K562 (cell line): ENCODE results near the gene SMIM7. TPM values are rescaled to one million over a fixed set of nuclear protein-coding genes. Genes with fewer than 3 reads are reported as not detected.

Experiments used
- ATAC-seq: fragments of 200-7000 bp; cut with Tn5 transposase; 3 replicates; pipeline ENCODE4 v1.9.1; 2020; ENCODE audit warnings: moderate library complexity
- BruUV-seq: library from RNA; stranded (reverse); fragments of 400-500 nt; replicated peaks from 2 replicates; lab custom pipeline; 2021; lab: Mats Ljungman, UMichigan
- CTCF ChIA-PET: fragments of 300-600 bp; formaldehyde crosslinking; extraction: SDS; loops from one replicate; lab custom pipeline; 2021; ENCODE audit warnings: low intra/inter-chr PET ratio; lab: Yijun Ruan, JAX
- POLR2A ChIA-PET: fragments of 300-600, 350-650 bp; sonication (Branson Sonifier 250); formaldehyde crosslinking; extraction: SDS; loops from one replicate; lab custom pipeline; 2021; ENCODE audit warnings: antibody characterized with exemption, inconsistent platforms; lab: Yijun Ruan, JAX
- DNase-seq, 4 experiments: peaks; one replicate each; pipeline versions ENCODE4 v3.0.0 to v3.0.0-alpha.2; 2011 to 2018; ENCODE audit warnings: low spot score in 3 of 4, mixed read lengths in 3 of 4; ENCODE audit errors: extremely low read depth in 1 of 4
- FAIRE-seq: peaks from 2 replicates; lab custom pipeline; 2011; peaks lifted over from hg19 to GRCh38; lab: Jason Lieb, UNC
- H2AFZ ChIP-seq: 2 replicates; pipeline ENCODE4 v1.6.0; 2011; ENCODE audit warnings: low read depth, low read length, control low read depth, inconsistent platforms
- H3K27ac ChIP-seq: fragments of 200-600 bp; 3 replicates; pipeline ENCODE4 v1.8.0; 2011; ENCODE audit warnings: low read depth, mild to moderate bottlenecking, control low read depth, inconsistent platforms, low read length, moderate library complexity, mixed read lengths; ENCODE audit errors: extremely low read depth
- H3K27me3 ChIP-seq, 2 experiments: fragments of 300-600 bp in 1 of 2; 2 replicates in 1 of 2; 3 replicates in 1 of 2; pipeline versions ENCODE4 v1.6.0 to v1.8.0; 2011; ENCODE audit warnings: inconsistent platforms in 2 of 2, low read length in 2 of 2, mild to moderate bottlenecking in 1 of 2, mixed read lengths in 1 of 2, moderate library complexity in 1 of 2; ENCODE audit not compliant: control insufficient read depth in 2 of 2, insufficient read depth in 2 of 2
- H3K36me3 ChIP-seq: fragments of 300-600 bp; 3 replicates; pipeline ENCODE4 v1.8.0; 2011; ENCODE audit warnings: mild to moderate bottlenecking, low read length, inconsistent platforms; ENCODE audit not compliant: control insufficient read depth, insufficient read depth
- H3K4me1 ChIP-seq, 2 experiments: fragments of 200-600 bp in 1 of 2; replicated peaks in 1 of 2; 2 replicates in 1 of 2; 3 replicates in 1 of 2; pipeline versions ENCODE4 v1.5.1 to v1.8.0; 2011; ENCODE audit warnings: inconsistent platforms in 2 of 2, low read length in 2 of 2, mild to moderate bottlenecking in 1 of 2, mixed read lengths in 1 of 2, moderate library complexity in 1 of 2; ENCODE audit not compliant: control insufficient read depth in 2 of 2, insufficient read depth in 2 of 2
- H3K4me2 ChIP-seq: 2 replicates; pipeline ENCODE4 v1.6.1; 2011; ENCODE audit warnings: low read length, control low read depth, inconsistent platforms, mixed read lengths; ENCODE audit not compliant: insufficient read depth
- H3K4me3 ChIP-seq: fragments of 200-600 bp; sonication (generic), shearing (Covaris generic); 2 replicates; pipeline ENCODE4 v1.5.1; 2016; ENCODE audit warnings: control low read depth, inconsistent platforms
- H3K79me2 ChIP-seq: fragments of 200-600 bp; 3 replicates; pipeline ENCODE4 v1.8.0; 2011; ENCODE audit warnings: low read length, inconsistent platforms; ENCODE audit not compliant: control insufficient read depth, insufficient read depth
- H3K9ac ChIP-seq, 2 experiments: 2 replicates each; pipeline versions ENCODE4 v1.6.0 to v1.6.1; 2011; ENCODE audit warnings: low read depth in 2 of 2, low read length in 2 of 2, control low read depth in 1 of 2, inconsistent platforms in 1 of 2, mild to moderate bottlenecking in 1 of 2, mixed read lengths in 1 of 2; ENCODE audit not compliant: insufficient read depth in 1 of 2
- H3K9me1 ChIP-seq: one replicate; pipeline ENCODE4 v1.6.0; 2011; ENCODE audit warnings: inconsistent platforms, mild to moderate bottlenecking, low read length, moderate library complexity; ENCODE audit not compliant: control insufficient read depth, insufficient read depth
- H3K9me3 ChIP-seq: replicated peaks from 2 replicates; pipeline ENCODE4 v1.5.1; 2011; ENCODE audit warnings: low read depth, low read length, inconsistent platforms; ENCODE audit not compliant: control insufficient read depth, insufficient read depth
- H4K20me1 ChIP-seq: replicated peaks from 2 replicates; pipeline ENCODE4 v1.6.1; 2011; ENCODE audit warnings: low read length, inconsistent platforms, mixed read lengths; ENCODE audit not compliant: control insufficient read depth, insufficient read depth
- FOXA1 ChIP-seq: fragments of 450-650 bp; IDR thresholded peaks from 2 replicates; pipeline ENCODE4 v1.6.1; 2016; ENCODE audit warnings: mild to moderate bottlenecking, borderline replicate concordance
- PATZ1 ChIP-seq: fragments of 250-450 bp; sonication (Bioruptor Pico); IDR thresholded peaks from 2 replicates; pipeline ENCODE4 v1.5.0; 2020; ENCODE audit warnings: mild to moderate bottlenecking, borderline replicate concordance
- PBX2 ChIP-seq, 2 experiments: IDR thresholded peaks in 1 of 2; conservative IDR thresholded peaks in 1 of 2; 2 replicates each; pipeline ENCODE4 v1.6.1; 2016; ENCODE audit warnings: low read depth in 2 of 2, mild to moderate bottlenecking in 1 of 2, missing compliant biosample characterization in 1 of 2, missing genetic modification characterization in 1 of 2, moderate library complexity in 1 of 2
- PRMT5 ChIP-seq: sonication (generic); formaldehyde crosslinking; IDR thresholded peaks from 2 replicates; pipeline ENCODE4 v1.5.0; 2020; ENCODE audit warnings: missing genetic modification reagents
- ZBTB49 ChIP-seq: sonication (generic); formaldehyde crosslinking; IDR thresholded peaks from 2 replicates; pipeline ENCODE4 v1.8.0; 2022; ENCODE audit warnings: missing genetic modification reagents, mild to moderate bottlenecking, borderline replicate concordance
- WGBS: fragments of 100-300 bp; shearing (Covaris generic); methylation state at CpG from one replicate; pipeline ENCODE4 v1.1.6; 2016; ENCODE audit warnings: low coverage, mixed read lengths; ENCODE audit not compliant: insufficient coverage; ENCODE audit errors: missing lambda C conversion rate; 5-methylcytosine and 5-hydroxymethylcytosine counted together
- in situ Hi-C: fragments of 300-500 bp; cut with MboI; formaldehyde crosslinking; loops from 4 replicates; pipeline ENCODE4 v1.15.0; 2018; ENCODE audit warnings: inconsistent platforms, mixed read lengths
- intact Hi-C: fragments of 100-400 bp; cut with micrococcal nuclease; formaldehyde crosslinking; loops from 2 replicates; pipeline ENCODE4 v1.14.2; 2022
- polyA plus RNA-seq, 8 experiments: library from polyadenylated mRNA; depleted of rRNA in 4 of 8; stranded (reverse) in 5 of 8; unstranded in 3 of 8; fragments of >200 nt; fragmentation: Nextera tagmentation in 2 of 8; fragmentation: Illumina TruSeq in 1 of 8; extraction: Ambion mirVana in 2 of 8; extraction: Trizol in 1 of 8; gene quantifications; 2 replicates each; pipeline versions ENCODE4 v1.2.1 to v1.2.3, GENCODE V29; 2011 to 2014; ENCODE audit warnings: inconsistent platforms in 1 of 8, missing spikeins in 1 of 8
- total RNA-seq, 7 experiments: library from RNA; depleted of rRNA in 6 of 7; stranded (reverse); fragments of >200 nt in 6 of 7; fragmentation: Illumina TruSeq in 2 of 7; extraction: Trizol in 2 of 7; gene quantifications; 2 replicates each; pipeline versions ENCODE4 v1.2.1 to v1.2.3, GENCODE V29; 2011 to 2021; ENCODE audit warnings: low replicate concordance in 1 of 7

Gene SMIM7
- total and polyA plus RNA-seq, 9 of the 15 experiments (the other 6 are each of a cell fraction or from before 2014, with no cell fraction given): 55.3 to 265 (median 107) TPM

- H3K9ac ChIP-seq: no peak overlapping the region
- no peak overlapping the region for H3K4me3 ChIP-seq
- DNase-seq (no peak), ATAC-seq (no peak), FAIRE-seq (no peak)
- H3K27ac ChIP-seq: no peak overlapping the region
- H3K9me1 ChIP-seq: peaks cover 7% of the 10 kb centered on the region
- H3K27me3 ChIP-seq: no peaks in the 10 kb centered on the region
- in situ Hi-C loops: no loop called here
- H3K4me1 ChIP-seq: peaks cover 4 to 36% of the 10 kb centered on the region in 2 experiments; a peak in 4 of 5 replicates
- intact Hi-C loops: no loop called here
- peaks cover 98% of the 10 kb centered on the region for H3K79me2 ChIP-seq
- no peaks in the 10 kb centered on the region for H3K9me3 ChIP-seq
- 75% methylated on average over 4 of the region's 4 CpGs for WGBS
- peaks cover 73% of the 10 kb centered on the region for H4K20me1 ChIP-seq
- peaks cover 2% of the 10 kb centered on the region; the same call in 2 of the 3 replicates for H3K36me3 ChIP-seq
- CTCF ChIA-PET: no interaction called here
- BruUV-seq: no TSS peak
- H2AFZ ChIP-seq: no peak overlapping the region
- TF ChIP-seq PRMT5: no peak
- TF ChIP-seq ZBTB49 (CRISPR knock-in tag): no peak
- TF ChIP-seq PBX2 (CRISPR knock-in tag; IDR thresholded peaks at IDR 0.05; ENCODE audit: low read depth): no peak
- no peak for TF ChIP-seq PBX2 (tag; conservative IDR thresholded peaks at IDR 0.05; ENCODE audit: low read depth)
- no peak for TF ChIP-seq FOXA1
- no peak for TF ChIP-seq PATZ1 (CRISPR knock-in tag)
- POLR2A ChIA-PET: interaction anchor here (0.7 to 1.6 kb wide), 5 partner anchors 8 to 25 kb away, joined by 3 to 5 read pairs (median 4); no protein-coding TSS in a partner anchor
- no peak overlapping the region for H3K4me2 ChIP-seq
Observed at GRCh38 chr19:16598848-16599247, 61.1 kb downstream of the SMIM7 start.
